ENCODE measurements around the gene DOK3. TPM values are rescaled to one million over a fixed set of nuclear protein-coding genes. Genes with fewer than 3 reads are reported as not detected.

DOK3 gene
- total RNA-seq, 1 experiment from 2014 or later, result 14.5 TPM

DNA sequence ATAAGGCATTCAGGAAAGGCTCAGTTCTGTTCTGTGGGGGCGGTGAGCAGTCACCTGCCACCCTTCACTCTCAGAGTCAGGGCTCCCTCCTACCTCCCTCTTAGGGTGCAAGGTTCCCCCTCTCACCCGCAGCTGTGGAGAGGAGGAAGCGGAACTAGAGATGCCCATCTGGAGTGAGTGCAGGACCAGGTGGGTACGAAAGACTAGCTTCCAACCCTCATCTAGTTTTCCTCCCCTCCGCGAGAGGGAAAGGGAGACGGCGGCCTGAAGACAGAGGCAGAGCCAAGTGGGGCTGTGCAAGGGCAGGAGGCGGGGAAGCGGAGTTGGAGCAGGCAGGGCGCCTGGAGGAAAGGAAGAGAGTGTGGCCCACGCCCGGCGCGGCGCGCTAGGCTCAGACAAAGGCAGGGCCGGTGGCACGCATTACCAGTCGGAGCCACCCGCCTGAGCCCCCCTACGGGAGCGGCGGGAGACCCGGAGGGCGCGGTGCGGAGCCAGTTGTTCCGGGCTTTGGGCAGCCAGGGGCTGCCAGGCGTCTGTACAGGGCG lies 55.7 kb downstream of the DOK3 start:
- BruUV-seq (replicated peaks), result no TSS peak
- Mint-ChIP-seq H3K27me3 (ENCODE audit: unreplicated experiment) (no peaks in the 10 kb centered on the region), H3K36me3 (ENCODE audit: insufficient read depth, unreplicated experiment) (peaks cover 80% of the 10 kb centered on the region), H3K27ac (ENCODE audit: unreplicated experiment) (peak overlapping the region; percentile 86), H3K9me3 (ENCODE audit: low read depth, unreplicated experiment) (no peaks in the 10 kb centered on the region), H3K4me1 (ENCODE audit: low read depth, unreplicated experiment) (peaks cover 42% of the 10 kb centered on the region), H3K4me3 (ENCODE audit: low read depth, unreplicated experiment) (peak overlapping the region; percentile 77)
- TF ChIP-seq, protein P1, sequence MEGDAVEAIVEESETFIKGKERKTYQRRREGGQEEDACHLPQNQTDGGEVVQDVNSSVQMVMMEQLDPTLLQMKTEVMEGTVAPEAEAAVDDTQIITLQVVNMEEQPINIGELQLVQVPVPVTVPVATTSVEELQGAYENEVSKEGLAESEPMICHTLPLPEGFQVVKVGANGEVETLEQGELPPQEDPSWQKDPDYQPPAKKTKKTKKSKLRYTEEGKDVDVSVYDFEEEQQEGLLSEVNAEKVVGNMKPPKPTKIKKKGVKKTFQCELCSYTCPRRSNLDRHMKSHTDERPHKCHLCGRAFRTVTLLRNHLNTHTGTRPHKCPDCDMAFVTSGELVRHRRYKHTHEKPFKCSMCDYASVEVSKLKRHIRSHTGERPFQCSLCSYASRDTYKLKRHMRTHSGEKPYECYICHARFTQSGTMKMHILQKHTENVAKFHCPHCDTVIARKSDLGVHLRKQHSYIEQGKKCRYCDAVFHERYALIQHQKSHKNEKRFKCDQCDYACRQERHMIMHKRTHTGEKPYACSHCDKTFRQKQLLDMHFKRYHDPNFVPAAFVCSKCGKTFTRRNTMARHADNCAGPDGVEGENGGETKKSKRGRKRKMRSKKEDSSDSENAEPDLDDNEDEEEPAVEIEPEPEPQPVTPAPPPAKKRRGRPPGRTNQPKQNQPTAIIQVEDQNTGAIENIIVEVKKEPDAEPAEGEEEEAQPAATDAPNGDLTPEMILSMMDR (IDR thresholded peaks at IDR 0.05; ENCODE audit: unreplicated experiment), result no peak
- CTCF ChIA-PET, result interaction anchor here (0.5 to 5.1 kb wide), 7 partner anchors 24 to 277 kb away, joined by 3 to 80 read pairs (median 4); partner anchors contain the start of gene PDLIM7
- intact Hi-C loops (cut with micrococcal nuclease; ENCODE audit: unreplicated experiment), result loop anchor here (2.0 to 10.0 kb wide), 3 partner anchors 51 to 339 kb away; partner anchors contain the start of gene MXD3
- no peak for DNase-seq

DNA sequence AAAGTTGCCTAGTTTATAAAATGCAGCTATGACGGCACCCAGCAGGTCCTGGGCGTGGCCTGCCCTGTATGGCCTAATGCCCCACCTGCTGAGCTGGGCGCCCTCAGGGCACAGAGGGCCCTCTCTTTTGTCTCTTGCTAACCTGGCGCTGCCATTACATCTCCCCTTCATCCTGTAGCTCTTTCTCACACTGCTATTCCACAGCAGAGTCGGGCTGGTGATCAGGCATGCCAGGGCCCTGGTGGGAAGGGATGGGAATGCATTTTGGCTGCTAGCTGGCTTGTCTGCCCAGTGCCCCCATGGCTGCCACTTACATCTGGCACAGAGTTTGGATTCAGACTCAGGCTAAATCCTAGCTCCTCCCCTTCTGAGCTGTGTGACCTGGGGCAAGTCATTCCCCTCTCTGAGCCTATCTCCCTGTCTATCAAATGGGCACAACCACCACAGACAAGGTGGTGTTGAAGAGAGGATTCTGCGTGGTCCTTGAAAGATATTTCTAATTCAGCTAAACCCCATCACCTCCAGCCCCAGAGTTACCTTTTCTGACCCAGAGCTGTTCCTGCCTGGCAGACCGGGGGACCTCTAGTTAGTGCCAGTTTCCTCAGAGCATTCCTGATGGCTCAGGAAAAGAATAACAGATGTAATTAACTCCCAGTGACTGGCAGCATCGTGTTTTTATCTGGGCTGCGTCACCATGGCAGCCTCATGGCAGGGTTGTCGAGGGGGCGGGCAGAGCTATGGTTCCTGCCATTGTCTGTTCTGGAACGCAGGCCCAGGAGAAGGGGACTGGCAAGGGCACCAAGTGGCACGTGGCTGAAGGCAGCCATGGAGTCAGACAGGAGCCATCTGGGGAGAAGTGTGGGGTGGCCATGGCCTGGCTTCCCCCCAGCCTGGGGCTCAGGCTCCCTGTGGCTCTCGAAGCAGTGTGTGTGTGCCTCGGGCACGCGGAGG lies 56.7 kb downstream of the DOK3 start:
- Mint-ChIP-seq H3K36me3 (ENCODE audit: insufficient read depth, unreplicated experiment) (peaks cover 79% of the 10 kb centered on the region), H3K9me3 (ENCODE audit: low read depth, unreplicated experiment) (no peaks in the 10 kb centered on the region), H3K27ac (ENCODE audit: unreplicated experiment) (peak overlapping the region; percentile 86), H3K4me3 (ENCODE audit: low read depth, unreplicated experiment) (peak overlapping the region; percentile 77), H3K4me1 (ENCODE audit: low read depth, unreplicated experiment) (peaks cover 51% of the 10 kb centered on the region), H3K27me3 (ENCODE audit: unreplicated experiment) (no peaks in the 10 kb centered on the region)
- CTCF ChIA-PET, result interaction anchor here (1.0 to 5.1 kb wide), 6 partner anchors 45 to 143 kb away, joined by 3 to 80 read pairs (median 6); no protein-coding TSS in a partner anchor
- intact Hi-C loops (cut with micrococcal nuclease; ENCODE audit: unreplicated experiment), result loop anchor here (5.0 to 10.0 kb wide), 2 partner anchors 141 to 338 kb away; partner anchors contain the start of gene MXD3
- BruUV-seq (replicated peaks), result no TSS peak
- no peak for DNase-seq
- TF ChIP-seq, protein P1 (IDR thresholded peaks at IDR 0.05; ENCODE audit: unreplicated experiment), result no peak

Other genes starting within 250 kb of the DOK3 start
- 34.0 and 41.1 TPM in 2 replicates for gene RAB24, start 206.1 kb downstream of the DOK3 start, total RNA-seq (2022)
- 215 and 217 TPM in 2 replicates for gene PRELID1, start 206.0 kb downstream of the DOK3 start, total RNA-seq (2022)
- gene MXD3, start 197.9 kb downstream of the DOK3 start, total RNA-seq (2022), result 24.3 and 36.3 TPM in 2 replicates
- 278 and 305 TPM in 2 replicates for gene LMAN2, start 158.2 kb downstream of the DOK3 start, total RNA-seq (2022)
- 12.9 and 13.0 TPM in 2 replicates for gene RGS14, start 151.9 kb downstream of the DOK3 start, total RNA-seq (2022)
- gene SLC34A1, start 125.4 kb downstream of the DOK3 start, total RNA-seq (2022), result 0.19 and 0.64 TPM in 2 replicates
- not detected in 2 replicates for gene PFN3, start 109.2 kb downstream of the DOK3 start, total RNA-seq (2022)
- gene F12, start 100.3 kb downstream of the DOK3 start, total RNA-seq (2022), result 14.3 and 20.2 TPM in 2 replicates
- gene GRK6, start 83.2 kb downstream of the DOK3 start, total RNA-seq (2022), result 64.6 and 72.6 TPM in 2 replicates
- gene PRR7, start 63.0 kb downstream of the DOK3 start, total RNA-seq (2022), result 25.2 and 27.6 TPM in 2 replicates
- 207 and 218 TPM in 2 replicates for gene DBN1, start 36.2 kb downstream of the DOK3 start, total RNA-seq (2022)
- 400 and 420 TPM in 2 replicates for gene PDLIM7, start 12.2 kb downstream of the DOK3 start, total RNA-seq (2022)
- 101 and 132 TPM in 2 replicates for gene DDX41, start 7.1 kb upstream of the DOK3 start, total RNA-seq (2022)
- 92.0 and 97.0 TPM in 2 replicates for gene FAM193B, start 44.7 kb upstream of the DOK3 start, total RNA-seq (2022)
- 275 and 294 TPM in 2 replicates for gene TMED9, start 82.4 kb upstream of the DOK3 start, total RNA-seq (2022)
- 48.8 and 55.7 TPM in 2 replicates for gene B4GALT7, start 90.3 kb upstream of the DOK3 start, total RNA-seq (2022)